Esophagus squamous epithelium (tissue), 4 donors: Measurements from ENCODE around the gene TCAP.

ENCODE experiments used
- CTCF ChIP-seq, 6 experiments: fragments of 450-650 bp in 4 of 6; fragments of 200-600 bp in 2 of 6; sonication (generic) in 2 of 6; IDR thresholded peaks; one replicate each; pipeline ENCODE4 v1.5.1; 2016 to 2019; ENCODE audit warnings: antibody characterized with exemption in 6 of 6, mild to moderate bottlenecking in 4 of 6, moderate library complexity in 4 of 6
- POLR2A ChIP-seq, 4 donors: fragments of 450-650 bp; IDR thresholded peaks; one replicate each; pipeline ENCODE4 v1.6.1; 2017; ENCODE audit warnings: antibody characterized with exemption in 4 of 4, mild to moderate bottlenecking in 4 of 4, moderate library complexity in 3 of 4

GRCh38 chr17:39674702-39675389, 9.7 kb downstream of the TCAP start:
- TF ChIP-seq POLR2A (IDR thresholded peaks at IDR 0.05) (no peak), CTCF (IDR thresholded peaks at IDR 0.05) (no peak)
